Activated CD8-positive, alpha-beta memory T cell treated with anti-CD3 and anti-CD28 coated beads for 24 hours (primary cell): ENCODE results near the gene KCND2.
"Not testable (repeated sequence)": the region's sequence is repeated elsewhere in the genome, so short reads cannot be mapped to it uniquely, and the experiment has no call there.

Experiments
- DNase-seq: peaks from one replicate; pipeline ENCODE4 v3.0.0-alpha.2; 2020

KCND2 gene

GRCh38 chr7:120272701-120273475 lies at the start of gene KCND2:
KCND2 (plus strand) TSS chr7:120273175.
- no peak for DNase-seq

GRCh38 chr7:120226188-120226587 lies 46.8 kb upstream of the KCND2 start:
- no peak for DNase-seq

GRCh38 chr7:120227255-120227654 lies 45.7 kb upstream of the KCND2 start:
- no peak for DNase-seq

- no peak for DNase-seq
Observed at GRCh38 chr7:120229084-120229483, 43.9 kb upstream of the KCND2 start.

GRCh38 chr7:120233338-120233737 lies 39.6 kb upstream of the KCND2 start:
- DNase-seq: no peak

- not testable (repeated sequence) for DNase-seq
Observed at GRCh38 chr7:120240350-120240749, 32.6 kb upstream of the KCND2 start.

GRCh38 chr7:120241973-120242372 lies 31.0 kb upstream of the KCND2 start:
- no peak for DNase-seq

GRCh38 chr7:120254845-120255244 lies 18.1 kb upstream of the KCND2 start:
- no peak for DNase-seq

- no peak for DNase-seq
Observed at GRCh38 chr7:120256344-120257070, 16.5 kb upstream of the KCND2 start.

GRCh38 chr7:120259386-120259785 lies 13.6 kb upstream of the KCND2 start:
- no peak for DNase-seq

GRCh38 chr7:120260111-120260510 lies 12.9 kb upstream of the KCND2 start:
- DNase-seq: no peak

GRCh38 chr7:120272261-120272660 lies 714 bp upstream of the KCND2 start:
- DNase-seq: no peak

GRCh38 chr7:120273476-120273975 lies 551 bp downstream of the KCND2 start:
- no peak for DNase-seq

GRCh38 chr7:120274482-120274881 lies 1.5 kb downstream of the KCND2 start:
- no peak for DNase-seq

- no peak for DNase-seq
Observed at GRCh38 chr7:120274899-120275298, 1.9 kb downstream of the KCND2 start.

- DNase-seq: no peak
Observed at GRCh38 chr7:120276720-120277119, 3.7 kb downstream of the KCND2 start.

GRCh38 chr7:120278773-120279172 lies 5.8 kb downstream of the KCND2 start:
- DNase-seq: no peak

GRCh38 chr7:120280743-120281142 lies 7.8 kb downstream of the KCND2 start:
- DNase-seq: no peak

GRCh38 chr7:120293027-120293426 lies 20.1 kb downstream of the KCND2 start:
- DNase-seq: no peak

GRCh38 chr7:120302190-120302589 lies 29.2 kb downstream of the KCND2 start:
- DNase-seq: no peak

GRCh38 chr7:120303105-120303504 lies 30.1 kb downstream of the KCND2 start:
- no peak for DNase-seq

GRCh38 chr7:120304674-120305073 lies 31.7 kb downstream of the KCND2 start:
- DNase-seq: no peak

GRCh38 chr7:120307991-120308545 lies 35.1 kb downstream of the KCND2 start:
- DNase-seq: no peak
